ENCODE measurements around the gene FOXP1.
A peak's percentile ranks its signal among the peaks of the same experiment; 100 is the strongest.

FOXP1 gene

DNA sequence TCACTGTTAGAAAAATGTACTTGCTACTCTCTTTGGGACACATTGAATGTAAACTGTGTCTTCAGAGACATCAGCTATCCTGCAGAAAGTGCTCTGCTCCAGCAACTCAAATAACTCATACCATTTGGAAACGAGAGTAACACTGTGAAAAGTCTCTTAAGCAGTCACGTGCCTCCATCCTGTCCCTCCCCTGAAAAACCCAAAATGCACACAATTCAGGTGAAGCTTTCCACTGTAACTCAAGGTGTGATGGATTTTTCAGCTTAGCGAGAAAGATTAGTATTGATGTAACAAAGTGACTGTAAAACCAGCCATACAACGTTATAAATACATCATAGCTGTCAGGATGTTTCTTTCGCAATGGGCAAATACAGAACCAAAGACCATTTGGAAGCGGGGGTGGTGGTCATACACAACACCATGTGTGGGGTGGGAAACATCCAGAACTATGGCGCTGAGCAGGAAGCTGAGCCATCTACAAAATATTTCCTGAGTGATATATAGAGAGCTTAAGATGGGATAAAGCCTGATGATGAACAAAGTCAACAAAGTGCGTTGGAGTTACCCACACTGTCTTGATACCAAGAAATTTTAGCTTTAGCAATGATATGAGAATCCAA lies 332.3 kb downstream of the FOXP1 start:
- no peak for DNase-seq

DNA sequence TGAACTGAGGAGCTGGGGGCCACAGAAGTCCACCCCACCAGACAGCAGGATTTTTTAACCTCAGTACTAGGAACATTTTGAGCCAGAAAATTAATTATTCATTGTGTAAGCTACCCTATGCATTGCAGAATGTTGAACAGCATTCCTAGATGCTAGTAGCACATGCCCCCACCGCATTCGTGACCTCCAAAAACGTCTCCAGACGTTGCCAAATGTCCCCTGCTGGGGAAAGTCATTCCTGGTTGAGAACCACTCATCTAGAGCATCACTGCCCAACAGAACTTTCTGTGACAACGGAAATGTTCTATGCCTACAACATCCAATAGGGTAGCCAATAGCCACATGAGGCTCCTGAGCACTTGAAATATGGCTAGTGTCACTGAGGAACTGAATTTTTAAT lies 333.5 kb downstream of the FOXP1 start:
- DNase-seq = no peak

DNA sequence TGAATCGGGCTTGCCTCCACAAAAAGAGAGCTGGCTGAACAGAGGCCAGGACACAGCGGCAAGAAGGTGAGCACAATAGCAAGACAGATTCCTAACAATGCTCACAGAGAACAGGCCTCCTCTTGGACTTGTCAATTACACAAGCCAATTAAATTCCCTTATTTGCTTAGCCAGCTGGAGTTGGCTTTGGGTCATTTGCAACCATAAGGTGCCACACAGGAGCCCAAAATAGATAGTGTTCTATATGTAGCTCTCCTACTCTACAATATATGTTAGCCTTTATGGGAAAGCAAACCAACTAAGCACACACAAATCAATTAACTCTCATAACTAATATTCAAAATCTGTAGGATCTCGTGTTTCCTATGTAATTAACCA lies 335.6 kb downstream of the FOXP1 start:
- DNase-seq = no peak

DNA sequence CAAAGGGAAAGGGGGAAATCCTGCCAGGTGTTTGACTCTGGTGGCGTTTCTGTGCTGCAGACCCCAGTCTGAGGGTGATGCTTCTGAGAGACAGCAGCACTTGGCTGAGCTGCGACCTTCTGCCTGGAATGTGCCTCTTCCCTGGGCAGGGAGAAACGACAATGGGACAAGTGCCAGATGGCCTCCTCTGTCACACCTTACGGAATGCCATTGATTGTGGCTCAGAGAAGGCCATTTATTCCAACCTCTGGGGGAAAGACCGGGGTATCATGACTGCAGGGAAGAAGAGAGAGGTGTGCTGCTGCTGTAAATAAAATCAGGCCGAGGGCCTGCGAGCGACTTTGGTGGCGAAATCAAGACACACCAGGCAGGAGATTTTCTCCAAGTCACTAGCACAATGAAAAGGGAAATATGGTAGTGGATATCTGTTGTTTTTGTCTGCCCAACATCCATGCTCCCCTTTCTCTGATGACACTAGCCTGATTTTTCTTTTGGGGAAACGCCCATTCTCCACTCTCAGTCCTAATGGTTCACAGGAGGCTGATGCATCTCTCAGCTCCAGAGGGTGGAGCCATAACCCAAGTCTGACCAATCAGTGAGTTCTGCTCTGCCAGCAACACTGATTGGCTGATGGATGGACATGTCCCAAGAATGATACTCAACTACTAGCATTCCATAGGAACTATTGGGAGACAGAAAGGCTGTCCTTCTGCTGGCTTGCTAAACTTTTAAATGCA lies 336.1 kb downstream of the FOXP1 start:
- DNase-seq = no peak

DNA sequence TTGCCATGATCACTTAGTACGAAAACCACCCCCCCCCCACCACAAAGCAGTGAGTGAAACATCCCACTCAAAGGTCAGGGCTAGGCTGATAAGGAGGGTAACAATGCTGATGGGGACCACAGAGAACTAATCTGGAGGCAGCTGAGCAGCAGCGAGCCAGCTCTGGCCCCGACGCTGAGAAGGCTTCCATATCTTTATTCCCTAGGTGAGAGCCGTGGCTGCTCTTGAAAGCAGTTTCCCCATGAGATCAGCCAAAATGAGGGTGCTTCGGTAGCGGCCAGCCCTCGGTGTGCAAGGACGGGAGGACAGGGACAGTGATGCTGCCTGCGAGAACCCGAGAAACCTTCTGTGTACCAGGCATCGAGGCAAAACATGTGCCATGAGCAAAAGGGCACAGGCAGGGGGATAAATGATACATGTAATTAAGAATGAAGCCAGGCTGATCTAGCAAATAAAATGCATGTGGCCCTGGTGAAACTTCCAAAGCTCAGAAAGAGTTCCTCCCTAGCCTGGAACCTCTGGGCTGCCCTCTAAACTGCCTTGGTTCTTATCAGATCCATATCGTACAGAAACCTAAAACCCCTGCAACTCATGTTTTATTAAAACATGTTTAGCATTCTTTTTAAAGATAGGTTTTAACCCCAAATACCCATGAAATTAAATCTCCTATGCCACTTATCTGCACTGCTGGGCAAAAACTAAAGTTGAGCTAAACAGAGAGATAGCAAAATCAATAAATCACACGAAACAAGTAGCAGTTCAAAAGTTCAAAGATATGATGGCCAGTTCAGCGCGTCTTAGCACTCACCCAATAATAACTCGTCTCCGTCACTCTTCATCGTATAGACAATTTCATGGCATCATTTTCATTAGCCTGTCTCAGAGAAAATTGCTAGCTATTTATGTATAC lies 337.3 kb downstream of the FOXP1 start:
- DNase-seq = no peak

DNA sequence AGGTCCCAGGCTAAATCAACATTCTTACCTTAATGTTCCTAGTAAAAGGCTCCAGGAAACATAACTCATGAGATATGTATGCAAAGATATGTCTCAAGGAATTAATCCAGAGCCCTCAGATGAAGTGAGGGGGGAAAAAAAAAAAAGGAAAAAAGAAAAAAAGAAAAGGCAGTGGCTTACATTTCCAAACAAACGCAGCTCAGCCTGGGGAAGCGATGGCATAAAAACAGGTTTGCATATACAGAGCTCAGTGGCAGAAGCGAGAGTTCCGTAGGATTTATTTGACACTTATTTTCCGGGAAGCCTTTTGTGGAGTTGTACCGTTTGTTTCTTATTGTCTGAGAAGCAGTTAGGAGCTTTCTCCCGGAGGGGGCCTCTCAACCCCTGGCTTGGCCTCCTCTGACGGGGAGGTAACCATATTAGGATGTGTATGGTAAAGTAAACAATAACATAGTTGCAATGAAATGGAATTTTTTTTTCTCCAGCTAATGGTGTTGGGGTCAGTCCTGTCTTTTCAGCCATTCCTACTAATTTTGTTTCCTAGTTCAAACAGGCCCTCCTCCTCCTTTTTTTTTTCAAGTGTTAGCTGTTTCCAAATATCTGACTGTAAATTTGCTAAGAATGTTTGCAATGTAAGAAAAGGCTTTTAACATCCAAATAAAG lies 338.6 kb downstream of the FOXP1 start:
- no peak for DNase-seq

DNA sequence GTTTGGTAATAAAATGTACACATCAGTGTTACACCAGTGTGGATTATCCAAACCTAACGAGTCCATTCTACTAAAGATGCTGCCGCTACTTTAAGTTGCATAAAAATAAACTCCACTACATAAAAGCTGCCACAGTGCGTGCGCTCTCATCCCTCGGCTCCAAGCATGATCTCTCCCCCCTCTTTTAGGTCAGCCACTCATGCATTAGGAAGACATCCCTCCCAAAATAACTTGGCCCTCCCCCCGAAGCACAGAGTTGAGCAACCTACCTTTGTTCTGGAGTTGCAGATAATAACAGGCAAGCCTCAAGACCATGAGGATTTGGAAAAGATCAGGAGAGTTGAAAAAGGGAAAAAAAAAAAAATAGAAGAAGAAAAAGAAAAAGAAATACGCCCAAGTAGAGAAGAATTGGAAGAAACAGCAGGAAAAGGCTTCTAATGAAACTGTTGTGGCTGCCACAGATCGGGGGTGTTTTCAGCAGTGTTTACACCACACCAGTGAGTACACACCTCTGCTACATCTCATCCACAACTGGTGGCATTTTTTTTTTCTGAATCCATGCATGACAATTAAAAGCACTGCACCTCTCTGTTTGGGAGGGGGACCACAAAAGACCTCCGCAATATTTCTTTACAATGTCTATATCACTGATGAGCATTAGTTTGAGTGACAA lies 339.2 kb downstream of the FOXP1 start:
- DNase-seq = no peak

DNA sequence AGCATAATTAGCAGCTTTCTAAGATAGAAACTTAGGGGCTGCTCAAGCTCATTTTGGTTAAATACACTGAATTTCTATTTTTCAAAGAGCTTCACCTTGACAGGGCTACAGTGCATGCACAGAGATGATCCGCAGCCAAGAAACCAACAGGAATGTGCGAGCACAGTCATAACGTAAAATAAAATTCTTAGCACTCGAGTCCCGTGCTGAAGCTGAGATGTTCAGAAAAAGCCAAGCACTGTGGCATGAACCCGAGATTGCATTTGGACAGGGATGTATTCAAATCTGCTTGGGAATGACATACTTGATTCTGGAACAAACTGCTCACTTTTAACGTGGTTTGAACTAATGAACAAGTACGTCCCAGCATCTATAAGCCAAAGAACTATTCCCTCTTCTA lies 340.3 kb downstream of the FOXP1 start:
- no peak for DNase-seq

DNA sequence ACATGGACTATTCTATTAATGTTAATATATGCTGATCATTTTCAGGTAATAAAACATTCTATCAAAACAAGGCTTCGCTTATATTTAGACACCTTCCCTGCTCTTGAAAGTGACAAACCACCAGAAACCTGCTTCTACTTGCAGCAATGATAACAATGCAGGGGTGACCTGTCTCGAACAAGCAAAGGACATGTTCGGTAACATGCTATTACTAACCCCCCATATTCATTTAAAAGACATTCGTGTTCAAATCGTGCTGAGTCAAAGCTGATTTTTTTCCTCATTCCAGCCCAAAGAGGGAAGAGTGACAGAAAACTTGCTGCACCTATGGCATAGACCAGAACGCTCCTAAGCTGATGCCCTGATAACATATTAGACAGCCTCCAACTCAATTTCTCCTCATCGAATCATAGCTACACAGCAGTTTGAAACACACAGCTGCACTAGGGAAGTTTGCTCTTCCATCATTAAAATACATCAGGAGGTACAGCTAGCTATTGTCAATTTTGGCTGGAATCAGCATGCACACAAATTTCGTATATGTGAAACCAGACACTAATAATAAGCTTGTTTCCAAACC lies 341.5 kb downstream of the FOXP1 start:
- DNase-seq = no peak

DNA sequence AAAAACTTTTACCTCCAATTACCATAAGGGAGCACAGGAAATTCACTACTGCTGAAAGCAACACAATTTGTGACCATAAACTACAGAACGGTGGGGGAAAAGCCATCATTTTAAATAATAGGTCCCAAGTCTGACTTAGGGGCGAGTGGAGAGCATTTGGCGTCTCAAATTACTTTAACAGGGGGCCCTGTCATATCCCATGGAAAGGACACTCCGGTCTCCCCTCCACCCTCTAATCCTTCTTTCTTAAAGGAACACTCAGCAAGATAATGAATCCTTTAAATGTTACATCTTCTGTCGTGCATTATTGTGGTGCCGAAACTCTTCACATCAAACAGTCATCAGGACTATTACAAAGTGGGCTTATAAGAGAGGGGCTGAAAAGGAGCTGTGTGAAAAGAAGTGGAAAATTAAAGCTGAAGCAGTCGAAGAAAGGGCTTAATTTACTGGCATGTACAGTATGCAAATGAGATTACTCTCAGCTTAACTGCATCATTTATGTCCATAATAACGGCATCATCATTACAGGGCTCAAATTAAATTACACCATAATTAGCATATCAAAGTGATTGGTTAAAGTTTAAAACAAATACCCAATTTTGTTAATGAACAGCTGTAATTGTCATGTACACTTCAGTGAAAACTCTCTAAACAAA lies 342.2 kb downstream of the FOXP1 start:
- DNase-seq = no peak

DNA sequence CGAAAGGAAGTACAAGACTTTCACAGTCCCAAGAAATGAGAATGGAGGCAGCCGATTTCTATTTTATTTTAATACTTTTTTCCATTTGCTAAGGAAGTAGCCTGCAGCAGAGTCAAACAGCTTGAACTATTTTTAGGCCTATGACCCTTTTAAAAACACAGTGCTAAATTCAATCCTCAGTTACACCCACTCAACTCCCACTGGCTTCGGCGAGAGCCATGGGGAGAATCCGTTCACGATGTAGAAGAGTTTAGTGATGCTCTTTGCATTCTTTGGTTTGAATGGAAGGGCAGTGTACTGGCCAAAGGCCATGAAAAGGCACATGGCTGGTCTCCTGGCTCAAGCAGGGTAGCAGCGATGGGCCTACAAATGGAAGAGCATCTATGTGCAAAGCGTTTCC lies 343.5 kb downstream of the FOXP1 start:
- no peak for DNase-seq

DNA sequence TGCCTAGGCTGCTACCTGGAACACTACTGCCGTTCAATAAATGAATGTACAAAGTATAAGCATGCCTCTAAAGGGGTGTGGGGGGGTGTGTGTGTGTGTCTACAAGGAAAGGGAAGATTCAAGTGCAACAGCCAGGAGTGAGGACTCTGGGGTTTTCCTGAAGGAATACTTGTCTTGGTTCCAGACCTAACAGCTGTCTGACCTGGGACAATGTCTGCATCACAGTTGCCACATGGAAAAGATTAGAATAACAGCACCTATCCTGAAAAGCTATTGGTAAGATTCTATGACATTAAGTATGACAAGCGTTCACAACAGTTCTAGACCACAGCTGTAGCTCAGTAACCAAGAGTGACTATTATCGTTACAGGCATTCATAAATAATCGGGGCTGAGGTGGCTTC lies 345.2 kb downstream of the FOXP1 start:
- no peak for DNase-seq

DNA sequence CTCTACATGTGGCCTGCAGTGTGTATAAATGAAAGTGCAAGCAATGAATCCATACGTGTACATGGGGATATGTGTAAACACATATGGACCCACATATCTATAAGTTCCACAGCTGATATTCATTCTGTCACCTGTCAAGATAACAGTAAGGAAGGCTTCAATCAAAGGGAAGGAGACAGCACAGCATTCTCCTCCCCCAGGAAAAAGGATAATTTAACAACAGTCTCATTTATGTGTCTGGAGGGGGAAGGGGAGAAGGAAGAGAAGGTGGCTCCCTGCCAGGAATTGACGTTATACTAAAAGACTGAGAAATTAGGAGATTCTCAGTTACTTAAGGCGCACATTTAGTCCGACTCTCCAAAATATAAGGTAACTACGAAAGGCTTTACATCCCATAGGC lies 345.9 kb downstream of the FOXP1 start:
- DNase-seq = no peak

DNA sequence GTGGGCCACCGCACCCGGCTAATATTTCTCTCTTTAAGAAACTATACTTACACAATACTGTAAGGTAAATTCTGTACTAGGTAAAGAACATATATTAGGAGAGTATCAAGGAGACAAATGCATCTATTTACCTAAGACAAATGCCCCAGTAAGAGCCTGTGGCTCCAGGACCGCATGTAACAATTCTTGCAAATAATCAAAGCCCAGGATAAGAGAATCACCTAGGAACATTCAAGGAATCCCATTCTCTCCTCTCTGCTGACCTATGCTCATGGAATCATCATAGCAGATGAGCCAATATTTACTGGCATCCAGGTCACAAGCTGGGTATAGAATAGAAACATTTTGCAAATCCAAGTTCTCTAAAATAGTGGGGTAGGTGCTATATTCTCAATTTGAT lies 347.7 kb downstream of the FOXP1 start:
- DNase-seq = no peak

DNA sequence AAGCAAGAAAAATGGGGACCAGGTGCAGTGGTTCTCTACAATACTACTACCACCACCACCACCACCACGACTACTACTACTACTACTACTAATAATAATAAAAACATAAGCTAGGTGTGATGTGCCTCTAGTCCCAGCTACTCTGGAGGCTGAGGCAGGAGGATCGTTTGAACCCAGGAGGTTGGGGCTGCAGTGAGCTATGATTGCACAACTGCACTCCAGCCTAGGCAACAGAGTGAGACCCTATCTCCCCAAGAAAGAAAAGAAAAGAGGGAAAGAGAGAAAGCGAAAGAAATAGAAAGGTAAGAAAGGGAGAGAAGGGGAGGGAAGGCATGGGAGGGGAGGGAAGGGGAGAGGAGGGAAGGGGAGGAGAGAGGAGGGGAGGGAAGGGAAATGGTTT lies 350.6 kb downstream of the FOXP1 start:
- DNase-seq = no peak

DNA sequence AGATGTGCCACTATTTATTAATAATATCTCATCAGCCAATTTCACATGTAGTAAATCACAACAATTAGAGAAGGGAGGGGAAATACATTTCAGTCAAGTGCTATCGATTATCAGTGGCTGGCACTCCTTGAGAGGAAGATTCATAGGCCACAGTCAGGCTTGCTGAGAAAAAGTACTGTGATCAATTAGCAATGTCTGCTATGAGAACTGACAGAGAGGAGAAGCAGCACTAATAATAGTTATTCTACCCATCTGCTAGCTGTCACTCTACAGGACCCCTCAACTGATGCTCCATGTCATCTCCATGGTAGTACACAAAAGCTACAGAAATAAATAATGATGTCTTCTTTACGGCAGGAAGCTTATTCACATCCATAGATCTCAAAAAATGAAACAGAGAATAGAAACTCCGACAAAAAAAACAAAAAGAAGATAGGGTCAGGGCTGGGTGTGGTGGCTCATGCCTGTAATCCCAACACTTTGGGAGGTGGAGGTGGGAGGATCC lies 351.3 kb downstream of the FOXP1 start:
- DNase-seq = no peak

DNA sequence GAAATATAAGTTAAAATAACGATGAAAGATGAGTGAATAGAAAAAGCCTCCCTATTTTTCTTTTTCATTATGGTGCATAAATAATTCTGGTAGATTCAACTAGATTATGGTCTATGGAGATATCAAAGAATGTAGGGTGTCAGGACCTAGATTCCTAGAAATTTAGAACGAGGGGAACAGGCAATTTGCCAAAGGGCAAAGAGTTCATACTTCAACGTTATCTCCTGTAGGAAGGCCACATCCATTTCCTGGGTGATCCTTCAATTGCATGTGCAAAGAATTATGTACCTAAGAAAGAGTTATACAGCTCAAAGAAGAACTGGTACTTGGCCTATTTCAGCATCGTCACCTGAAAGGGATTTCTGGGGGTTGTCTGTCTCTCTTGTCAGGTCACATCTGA lies 351.8 kb downstream of the FOXP1 start:
- no peak for DNase-seq

DNA sequence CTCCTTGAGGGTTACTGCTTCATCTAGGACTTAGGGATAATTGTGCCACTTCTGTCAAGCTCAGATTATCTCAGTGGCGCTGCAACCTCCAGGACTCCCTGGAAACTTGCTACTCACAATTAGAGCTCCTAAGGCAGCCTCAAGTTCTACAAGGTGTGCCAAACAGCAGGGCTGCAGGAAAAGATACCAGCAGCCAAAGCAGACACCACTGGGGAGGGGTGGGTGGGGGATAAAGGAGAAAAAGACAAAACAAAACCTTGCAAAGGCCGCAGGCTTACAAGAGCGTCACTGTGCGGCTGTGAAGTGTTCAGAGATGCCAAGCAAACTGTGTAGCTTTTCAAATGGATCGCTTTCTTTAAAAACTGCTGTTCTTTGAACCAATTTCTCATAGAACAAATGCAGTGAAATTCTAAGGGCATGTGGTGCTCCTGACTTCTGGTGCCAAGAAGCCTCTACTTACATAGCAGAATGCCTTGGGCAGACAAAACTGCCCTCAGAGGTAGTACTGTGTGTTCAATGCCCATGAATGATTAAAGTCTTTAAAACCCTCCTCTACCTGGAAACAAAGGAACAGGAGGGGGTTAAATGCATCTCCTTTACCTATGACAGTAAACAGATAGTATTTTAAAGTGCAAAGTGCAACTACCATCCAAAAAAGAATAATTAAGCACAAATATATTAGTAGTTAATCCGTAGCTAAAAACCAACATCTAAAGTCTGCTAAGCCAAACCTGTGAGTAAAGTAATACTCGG lies 353.4 kb downstream of the FOXP1 start:
- DNase-seq = no peak

DNA sequence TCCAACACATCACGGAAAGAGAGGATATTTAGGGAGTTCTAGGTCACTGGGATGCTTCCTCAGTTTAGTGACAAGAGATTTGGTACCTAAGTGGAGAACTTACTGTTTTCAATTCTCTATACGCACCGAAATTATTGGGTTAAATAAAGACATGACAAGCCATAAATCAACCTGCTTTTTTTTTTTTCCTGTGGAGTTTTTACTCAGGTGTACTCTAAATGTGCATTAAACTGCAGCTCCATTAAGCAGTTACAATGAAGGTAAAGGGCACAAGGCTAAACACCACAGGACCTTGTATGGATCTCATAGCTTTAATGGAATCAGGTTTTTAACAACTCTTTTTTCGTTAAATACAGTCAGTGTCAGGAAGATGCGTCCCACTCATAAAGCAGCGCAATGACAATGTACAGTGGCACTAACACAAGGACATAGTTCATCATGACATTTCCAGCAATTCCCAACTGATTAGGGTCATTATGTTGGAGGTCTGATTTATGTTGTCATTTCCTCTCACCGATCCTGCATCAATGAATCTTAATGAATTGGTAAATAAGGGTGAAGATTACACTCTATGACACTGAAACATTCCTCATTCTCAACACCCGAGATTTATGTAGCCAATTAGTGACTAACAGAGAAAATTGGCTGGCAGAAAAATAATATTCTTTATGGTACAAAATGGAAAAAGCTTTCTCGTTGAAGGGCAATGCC lies 355.2 kb downstream of the FOXP1 start:
- no peak for DNase-seq

DNA sequence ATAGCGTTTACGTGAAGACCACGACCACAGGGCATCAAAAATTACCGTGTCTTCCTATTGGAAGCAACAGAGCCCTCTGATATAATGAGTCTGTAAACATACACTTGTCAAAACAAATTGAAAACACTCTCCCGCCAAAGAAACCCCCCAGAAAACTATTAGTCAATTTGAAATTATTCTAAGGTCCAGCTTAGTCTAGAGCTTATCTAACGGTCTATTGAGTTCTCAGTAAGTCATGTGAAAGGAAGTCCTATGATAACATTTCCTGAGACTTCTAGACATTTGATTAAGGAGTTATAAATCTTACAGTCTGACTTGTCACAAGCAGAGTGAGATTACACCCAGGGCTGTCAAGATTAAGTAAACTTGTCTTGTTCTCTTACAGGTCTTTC lies 356.3 kb downstream of the FOXP1 start:
- DNase-seq = peak; percentile 60
